ENCODE measurements around the gene PERP. TPM values are rescaled to one million over a fixed set of nuclear protein-coding genes. Genes with fewer than 3 reads are reported as not detected.

Gene PERP
- polyA plus RNA-seq, 5 donors = 23.1 to 28.6 (median 27.7) TPM

- DNase-seq = no peak
Observed at GRCh38 chr6:138073264-138073663, 34.0 kb downstream of the PERP start.

DNA sequence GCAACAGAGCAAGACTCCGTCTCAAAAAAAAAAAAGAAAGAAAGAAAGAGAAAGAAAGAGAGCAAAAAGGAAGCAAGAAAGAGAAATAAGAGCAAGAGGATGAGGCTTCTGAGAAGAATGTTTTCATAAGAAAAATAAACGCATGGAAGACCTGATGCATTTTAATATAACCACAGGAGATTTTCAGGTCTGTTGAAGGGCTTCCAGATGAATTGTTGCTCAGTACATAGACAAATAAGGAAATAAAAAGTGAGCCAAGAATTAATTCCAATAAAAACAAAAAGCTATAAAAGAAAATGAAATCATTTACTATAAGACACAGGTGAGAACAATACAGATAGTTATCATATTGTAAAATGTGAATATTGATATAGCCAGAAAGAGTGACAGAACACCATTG, 43.5 kb downstream of the PERP start:
- no peak for DNase-seq

DNA sequence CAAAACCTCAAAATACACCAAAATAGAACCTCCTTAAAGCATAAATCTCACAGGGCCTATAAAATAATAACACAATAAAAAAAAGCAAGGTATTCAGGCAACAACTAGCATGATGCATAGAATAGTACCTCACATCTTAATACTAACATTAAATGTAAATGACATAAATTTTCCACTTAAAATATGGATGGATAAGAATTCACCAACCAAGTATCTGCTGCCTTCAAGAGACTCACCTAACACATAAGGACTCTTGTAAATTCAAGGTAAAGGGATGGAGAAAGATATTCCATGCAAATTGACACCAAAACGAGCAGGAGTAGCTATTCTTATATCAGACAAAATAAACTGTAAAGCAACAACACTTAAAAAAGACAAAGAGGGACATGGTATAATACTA, 52.2 kb downstream of the PERP start:
- no peak for DNase-seq

DNA sequence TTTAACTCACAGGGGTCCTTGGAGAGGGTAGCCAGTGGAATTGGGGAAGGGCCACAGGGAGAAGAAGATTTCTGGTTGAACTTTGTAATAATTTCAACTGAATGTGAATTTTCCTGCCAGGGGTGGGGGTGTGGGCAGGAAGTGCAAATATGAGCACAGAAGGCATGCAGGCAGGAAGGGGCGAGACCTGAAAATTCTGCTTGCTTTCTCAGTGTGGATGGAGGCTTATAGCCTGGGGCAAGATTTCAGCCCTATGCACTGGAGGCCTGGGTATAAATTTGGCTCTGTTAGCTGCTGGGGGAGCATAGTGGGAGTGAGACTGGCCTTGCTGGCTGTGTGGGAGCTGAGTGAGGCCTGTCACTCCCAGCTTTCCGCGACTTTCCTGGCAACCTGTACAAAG, 54.4 kb downstream of the PERP start:
- DNase-seq = no peak

DNA sequence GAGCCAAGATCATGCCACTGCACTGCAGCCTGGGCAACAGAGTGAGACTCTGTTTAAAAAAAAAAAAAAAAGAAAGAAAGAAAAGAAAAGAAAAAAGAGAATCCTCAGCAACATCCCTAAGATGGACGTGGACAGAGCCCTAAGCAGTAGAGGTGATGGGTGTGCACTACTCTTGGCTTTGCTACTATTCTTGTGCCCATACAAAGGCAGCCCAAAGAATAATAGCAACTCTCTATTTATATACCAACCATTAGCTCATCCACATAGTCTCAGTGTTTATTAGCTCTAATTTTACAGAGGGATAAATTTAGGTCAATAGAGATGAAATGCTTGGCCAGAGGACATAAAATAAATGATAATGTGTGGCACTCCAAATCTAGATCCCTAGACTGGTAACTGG, 62.2 kb downstream of the PERP start:
- no peak for DNase-seq

GRCh38 chr6:138044458-138044857, 62.8 kb downstream of the PERP start:
- no peak for DNase-seq

Other genes with a start within 250 kb of the PERP start
- gene TNFAIP3, start 240.2 kb downstream of the PERP start, polyA plus RNA-seq (ENCODE audit: insufficient read depth in 1 of 5, insufficient read length in 5 of 5, low replicate concordance in 1 of 5) = 10 to 100 TPM; 12.9 to 18.4 (median 15.1) TPM
- gene ARFGEF3, start 54.5 kb upstream of the PERP start, polyA plus RNA-seq (ENCODE audit: insufficient read depth in 1 of 5, insufficient read length in 5 of 5, low replicate concordance in 1 of 5) = 1 to 10 TPM; 5.1 to 8.5 (median 6.0) TPM
- gene PBOV1, start 111.1 kb upstream of the PERP start, polyA plus RNA-seq (ENCODE audit: insufficient read depth in 1 of 5, insufficient read length in 5 of 5, low replicate concordance in 1 of 5) = under 1 TPM in 4 of 5 donors, not detected in 1; 0.04 to 0.07 (median 0.05) TPM